ENCODE measurements around the gene ARFGEF2.

GRCh38 chr20:48906221-48906877, 15.2 kb upstream of the ARFGEF2 start:
- TF ChIP-seq CTCF (conservative IDR thresholded peaks at IDR 0.05) (no peak), ZFX (IDR thresholded peaks at IDR 0.05) (no peak)
